GM19025 (cell line): Measurements from ENCODE around the gene PTBP1.
"Not testable (repeated sequence)": the region's sequence is repeated elsewhere in the genome, so short reads cannot be mapped to it uniquely, and the experiment has no call there.

ENCODE experiments used
- ATAC-seq: cut with Tn5 transposase; IDR thresholded peaks from one replicate; pipeline ENCODE4 v1.9.1; 2021; ENCODE audit warnings: mild to moderate bottlenecking, low read depth, moderate library complexity; ENCODE audit not compliant: unreplicated experiment

Gene PTBP1

DNA sequence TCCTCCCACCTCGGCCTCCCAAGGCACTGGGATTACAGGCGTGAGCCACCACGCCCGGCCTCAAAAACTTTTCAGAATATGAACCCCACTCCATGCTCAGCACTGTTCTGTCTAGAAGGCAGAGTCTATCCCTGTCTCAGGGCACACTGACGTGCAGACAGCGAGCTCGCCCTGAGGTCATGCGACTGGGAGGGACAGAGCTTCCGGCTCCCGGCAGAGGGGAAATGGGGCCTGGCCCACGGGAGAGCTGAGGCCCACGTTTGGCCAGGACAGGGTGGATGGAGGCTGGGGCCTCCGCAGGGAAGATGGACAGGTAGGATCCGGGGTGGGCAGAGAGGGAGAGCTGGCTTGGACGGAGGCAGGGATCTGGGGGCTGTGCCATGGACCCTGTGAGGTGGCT, 27.6 kb downstream of the PTBP1 start:
- ATAC-seq: no peak

DNA sequence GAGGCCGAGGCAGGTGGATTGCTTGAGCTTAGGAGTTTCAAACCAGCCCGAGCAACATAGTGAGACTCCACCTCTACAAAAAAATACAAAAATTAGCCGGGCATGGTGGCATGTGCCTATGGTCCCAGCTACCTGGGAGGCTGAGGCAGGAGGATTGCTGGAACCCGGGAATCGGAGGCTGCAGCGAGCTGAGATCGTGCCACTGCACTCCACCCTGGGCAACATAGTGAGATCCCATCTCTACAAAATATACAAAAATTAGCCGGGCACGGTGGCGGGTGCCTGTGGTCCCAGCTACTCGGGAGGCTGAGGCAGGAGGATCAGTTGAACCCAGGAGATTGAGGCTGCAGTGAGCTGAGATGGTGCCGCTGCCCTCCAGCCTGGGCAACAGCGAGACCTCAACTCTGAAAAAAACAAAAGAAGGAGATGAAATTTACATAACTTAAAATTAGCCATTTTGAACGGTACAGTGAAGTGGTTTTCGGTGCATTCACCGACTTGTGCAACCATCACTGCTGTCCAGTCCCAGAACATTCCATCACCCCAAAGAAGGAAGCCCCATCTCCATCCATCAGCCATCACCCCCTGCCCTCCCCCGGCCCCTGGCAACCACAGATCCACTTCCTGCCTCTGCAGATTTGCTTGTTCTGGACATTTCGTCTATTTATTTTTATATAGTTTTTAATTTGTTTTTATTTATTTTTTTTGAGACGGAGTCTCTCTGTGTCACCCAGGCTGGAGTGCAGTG, 28.8 kb downstream of the PTBP1 start:
- no peak for ATAC-seq

DNA sequence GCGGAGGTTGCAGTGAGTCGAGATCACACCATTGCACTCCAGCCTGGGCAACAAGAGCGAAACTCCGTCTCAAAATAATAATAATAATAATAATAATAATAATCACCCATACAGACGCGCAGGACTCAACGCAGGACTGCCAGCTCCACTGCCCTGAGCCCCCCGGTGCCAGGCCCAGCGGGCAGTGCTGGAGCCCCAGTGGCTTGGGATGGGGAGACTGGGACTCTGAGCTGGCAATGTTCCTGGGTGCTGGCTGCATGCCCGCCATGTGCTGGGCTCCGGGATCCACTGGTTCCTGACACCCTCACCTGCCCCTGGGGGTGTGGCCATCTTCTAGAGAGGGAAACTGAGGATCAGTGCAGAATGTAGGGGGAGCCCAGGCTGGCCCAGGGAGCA, 30.1 kb downstream of the PTBP1 start:
- no peak for ATAC-seq

DNA sequence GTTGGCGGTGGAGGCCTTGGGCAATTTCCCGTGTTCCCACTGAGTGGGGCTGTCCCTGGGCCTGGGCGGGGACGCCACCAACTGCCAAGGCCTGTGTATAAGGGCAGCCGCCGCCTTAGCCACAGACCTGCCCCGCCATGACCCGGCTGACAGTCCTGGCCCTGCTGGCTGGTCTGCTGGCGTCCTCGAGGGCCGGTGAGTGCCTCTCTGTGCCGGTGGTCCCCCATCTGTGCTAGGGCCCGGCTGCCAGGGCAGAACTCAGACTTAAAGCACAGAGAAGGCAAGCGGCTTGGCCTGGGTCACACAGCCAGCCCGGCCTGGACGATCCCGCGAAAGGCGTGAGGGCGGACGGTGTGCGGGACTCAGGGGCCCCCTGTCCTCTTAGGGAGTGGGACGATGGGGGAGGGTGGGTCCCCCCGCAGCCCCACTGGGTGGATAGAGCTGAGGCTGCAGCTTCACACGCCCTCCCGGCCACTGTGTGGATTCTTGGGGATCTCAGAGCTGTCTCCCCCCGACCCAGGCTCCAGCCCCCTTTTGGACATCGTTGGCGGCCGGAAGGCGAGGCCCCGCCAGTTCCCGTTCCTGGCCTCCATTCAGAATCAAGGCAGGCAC, 30.6 kb downstream of the PTBP1 start, which contains the start of gene AZU1:
Gene AZU1 (plus strand): TSS at position 128 of the 612 bp plus-strand sequence. CDS start 10 bp downstream, at position 138.
- no peak for ATAC-seq

DNA sequence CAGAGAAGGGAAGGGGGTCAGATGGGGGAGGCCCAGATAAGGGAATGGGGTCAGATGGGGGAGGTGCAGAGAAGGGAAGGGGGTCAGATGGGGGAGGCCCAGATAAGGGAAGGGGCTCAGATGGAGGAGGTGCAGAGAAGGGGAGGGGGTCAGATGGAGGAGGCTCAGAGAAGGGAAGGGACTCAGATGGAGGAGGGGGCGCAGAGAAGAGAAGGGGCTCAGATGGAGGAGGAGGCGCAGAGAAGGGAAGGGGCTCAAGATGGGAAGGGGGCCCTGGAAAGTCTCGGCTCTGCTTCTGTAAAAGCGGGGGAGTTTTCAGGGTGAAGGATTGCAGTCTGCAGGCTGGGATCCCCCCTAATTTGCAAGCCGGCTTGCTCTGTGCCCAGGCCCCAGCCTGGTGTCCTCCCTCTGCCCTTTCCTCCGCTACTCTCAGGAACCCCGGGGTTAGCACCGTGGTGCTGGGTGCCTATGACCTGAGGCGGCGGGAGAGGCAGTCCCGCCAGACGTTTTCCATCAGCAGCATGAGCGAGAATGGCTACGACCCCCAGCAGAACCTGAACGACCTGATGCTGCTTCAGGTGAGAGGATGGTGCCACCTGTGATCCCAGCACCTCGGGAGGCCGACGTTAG, 32.0 kb downstream of the PTBP1 start:
- ATAC-seq: no peak

DNA sequence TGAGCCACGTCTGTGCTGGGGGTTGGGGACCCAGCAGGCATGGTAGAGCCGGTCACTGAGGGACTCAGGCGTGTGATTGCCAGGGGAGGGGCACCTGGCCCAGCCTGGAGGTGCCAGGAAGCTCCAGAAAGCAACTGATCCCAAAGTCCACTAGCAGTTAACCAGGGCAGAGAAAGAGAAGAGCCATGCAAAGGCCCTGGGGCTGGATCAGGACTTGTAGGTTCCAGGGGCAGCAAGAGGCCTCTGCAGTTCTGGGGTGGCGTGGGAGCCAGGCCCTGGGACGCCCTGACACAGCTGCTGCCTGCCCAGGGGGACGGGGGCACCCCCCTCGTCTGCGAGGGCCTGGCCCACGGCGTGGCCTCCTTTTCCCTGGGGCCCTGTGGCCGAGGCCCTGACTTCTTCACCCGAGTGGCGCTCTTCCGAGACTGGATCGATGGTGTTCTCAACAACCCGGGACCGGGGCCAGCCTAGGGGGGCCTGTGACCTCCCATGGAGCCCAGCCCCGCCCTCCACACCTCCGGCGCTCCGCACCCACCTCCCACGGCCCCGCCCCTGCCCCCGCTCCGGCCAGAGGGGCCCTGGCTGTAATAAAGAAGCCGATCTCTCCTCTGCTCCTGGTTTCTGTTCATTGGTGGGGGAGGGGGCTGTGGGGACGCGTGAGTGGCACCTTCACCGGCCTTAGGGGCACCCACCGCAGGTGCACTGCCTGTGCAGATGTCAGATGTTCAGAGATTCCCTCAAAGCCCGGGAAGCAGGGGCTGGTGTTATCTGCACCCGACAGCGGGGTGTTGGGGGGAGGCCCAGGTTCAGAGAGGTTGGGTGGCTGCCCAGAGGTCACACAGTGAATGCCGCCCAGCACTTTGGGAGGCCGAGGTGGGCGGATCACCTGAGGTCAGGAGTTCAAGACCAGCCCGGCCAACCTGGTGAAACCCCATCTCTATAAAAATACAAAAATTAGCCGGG, 34.4 kb downstream of the PTBP1 start:
- no peak for ATAC-seq

DNA sequence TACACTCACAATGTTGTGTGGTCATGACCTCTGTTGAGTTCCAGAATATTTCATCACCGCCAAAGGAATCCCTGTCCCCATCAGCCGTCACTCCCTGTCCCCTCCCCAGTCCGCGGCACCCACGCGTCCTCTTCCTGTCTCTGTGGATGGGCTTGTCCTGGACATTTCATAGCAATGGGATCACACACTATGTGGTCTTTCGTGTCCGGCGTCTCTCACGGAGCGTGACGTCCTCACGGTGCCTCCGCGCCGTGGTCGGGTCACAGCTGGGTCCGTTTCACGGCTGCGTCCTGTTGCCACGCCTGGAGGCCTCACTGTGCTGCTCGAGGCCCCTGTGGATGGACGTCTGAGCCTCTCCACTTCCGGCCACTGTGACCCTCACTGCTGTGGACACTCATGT, 37.0 kb downstream of the PTBP1 start:
- no peak for ATAC-seq

DNA sequence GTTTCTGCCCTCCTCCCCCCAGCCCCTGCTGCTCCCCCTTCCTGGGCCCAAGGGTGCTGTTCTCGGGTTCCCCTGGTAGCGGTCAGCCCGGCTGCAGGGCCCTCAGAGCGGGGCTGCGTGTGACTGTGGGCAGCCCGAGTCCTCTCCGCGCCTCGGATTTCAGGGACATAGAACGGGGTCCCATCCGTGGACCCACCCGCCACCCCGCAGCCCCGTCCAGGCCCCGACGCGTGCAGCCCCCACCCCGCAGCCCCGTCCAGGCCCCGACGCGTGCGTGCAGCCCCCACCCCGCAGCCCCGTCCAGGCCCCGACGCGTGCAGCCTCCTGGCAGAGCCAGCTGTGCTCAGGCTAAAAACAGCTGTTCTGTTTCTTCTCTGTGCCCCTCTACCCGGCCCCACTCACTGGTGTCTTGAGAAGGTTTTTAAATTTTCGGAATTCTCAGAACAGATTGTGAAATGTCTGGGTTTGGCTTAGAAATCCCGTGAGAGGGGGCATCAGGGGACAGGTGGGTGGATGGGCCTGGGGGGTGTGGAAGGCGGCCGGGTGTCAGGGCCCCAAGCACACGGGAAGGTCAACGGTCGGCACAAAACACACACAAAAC, 38.1 kb downstream of the PTBP1 start:
- ATAC-seq: no peak

DNA sequence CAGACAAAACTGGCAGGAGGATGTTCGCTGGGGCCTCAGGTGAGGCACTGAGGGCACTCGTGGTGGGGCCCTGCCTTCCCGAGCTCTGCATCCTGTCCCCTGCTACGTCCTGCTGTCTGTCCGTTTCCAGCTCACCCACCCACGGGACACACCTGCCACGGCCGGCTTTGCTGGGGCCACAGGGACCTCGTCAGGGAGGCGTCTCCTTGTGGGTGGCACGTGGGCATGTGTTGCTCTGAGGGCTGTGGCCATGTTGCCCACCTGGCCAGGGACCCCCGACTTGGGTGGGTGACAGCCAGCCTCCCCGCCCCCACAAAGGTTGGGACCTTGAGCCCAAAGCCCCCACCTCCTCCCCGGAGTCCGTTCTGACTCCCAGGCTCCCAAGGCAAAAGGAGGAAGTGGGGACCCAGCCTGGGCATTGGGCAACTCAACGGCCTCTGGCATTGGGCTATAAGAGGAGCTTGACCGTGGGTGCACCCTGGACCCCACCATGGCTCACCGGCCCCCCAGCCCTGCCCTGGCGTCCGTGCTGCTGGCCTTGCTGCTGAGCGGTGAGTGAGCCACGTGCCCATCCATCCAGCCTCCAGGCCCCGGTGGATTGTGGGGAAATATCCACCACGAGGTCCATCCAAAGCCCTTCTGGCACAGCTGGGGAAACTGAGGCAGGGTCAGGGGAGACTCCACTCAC, 43.4 kb downstream of the PTBP1 start, which contains the start of gene PRTN3:
Gene PRTN3 (plus strand): TSS at position 481 of the 688 bp plus-strand sequence. CDS start 10 bp downstream, at position 491.
- no peak for ATAC-seq

DNA sequence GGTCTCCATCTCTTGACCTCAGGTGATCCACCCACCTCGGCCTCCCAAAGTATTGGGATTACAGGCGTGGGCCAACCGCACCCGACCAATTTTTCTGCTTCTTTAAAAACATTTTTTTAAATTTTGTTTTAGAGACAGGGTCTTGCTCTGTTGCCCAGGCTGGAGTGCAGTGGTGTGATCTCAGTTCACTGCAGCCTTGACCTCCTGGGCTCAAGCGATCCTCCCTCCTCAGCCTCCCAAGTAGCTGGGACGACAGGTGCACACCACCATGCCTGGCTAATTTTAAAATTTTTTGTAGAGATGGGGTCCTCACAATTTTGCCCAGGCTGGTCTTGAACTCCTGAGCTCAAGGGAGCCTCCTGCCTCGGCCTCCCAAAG, 45.5 kb downstream of the PTBP1 start:
- ATAC-seq: not testable (repeated sequence)

DNA sequence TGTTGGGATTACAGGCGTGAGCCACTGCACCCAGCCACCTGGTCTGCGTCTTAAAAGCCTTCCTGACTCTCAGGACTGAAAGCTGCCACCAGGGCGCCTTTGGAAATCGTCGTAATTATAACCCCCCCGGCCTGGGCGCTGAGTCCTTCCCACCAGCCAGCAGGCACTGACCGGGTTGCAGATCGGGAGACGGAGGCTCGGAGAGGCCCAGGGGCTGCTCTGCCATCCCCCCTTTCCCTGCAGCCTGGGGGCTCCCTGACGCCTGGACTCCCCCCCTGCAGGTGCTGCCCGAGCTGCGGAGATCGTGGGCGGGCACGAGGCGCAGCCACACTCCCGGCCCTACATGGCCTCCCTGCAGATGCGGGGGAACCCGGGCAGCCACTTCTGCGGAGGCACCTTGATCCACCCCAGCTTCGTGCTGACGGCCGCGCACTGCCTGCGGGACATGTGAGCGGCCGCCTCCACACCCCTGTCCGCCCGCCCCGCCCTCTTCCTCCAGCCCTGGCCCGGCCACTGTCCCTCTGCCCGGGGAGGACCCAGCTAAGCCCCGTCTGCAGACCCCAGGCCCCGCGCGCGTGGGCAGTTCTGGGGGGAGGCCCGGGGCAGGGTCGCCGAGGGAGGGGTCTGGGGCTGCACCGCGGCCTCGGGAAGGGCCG, 46.1 kb downstream of the PTBP1 start:
- no peak for ATAC-seq

DNA sequence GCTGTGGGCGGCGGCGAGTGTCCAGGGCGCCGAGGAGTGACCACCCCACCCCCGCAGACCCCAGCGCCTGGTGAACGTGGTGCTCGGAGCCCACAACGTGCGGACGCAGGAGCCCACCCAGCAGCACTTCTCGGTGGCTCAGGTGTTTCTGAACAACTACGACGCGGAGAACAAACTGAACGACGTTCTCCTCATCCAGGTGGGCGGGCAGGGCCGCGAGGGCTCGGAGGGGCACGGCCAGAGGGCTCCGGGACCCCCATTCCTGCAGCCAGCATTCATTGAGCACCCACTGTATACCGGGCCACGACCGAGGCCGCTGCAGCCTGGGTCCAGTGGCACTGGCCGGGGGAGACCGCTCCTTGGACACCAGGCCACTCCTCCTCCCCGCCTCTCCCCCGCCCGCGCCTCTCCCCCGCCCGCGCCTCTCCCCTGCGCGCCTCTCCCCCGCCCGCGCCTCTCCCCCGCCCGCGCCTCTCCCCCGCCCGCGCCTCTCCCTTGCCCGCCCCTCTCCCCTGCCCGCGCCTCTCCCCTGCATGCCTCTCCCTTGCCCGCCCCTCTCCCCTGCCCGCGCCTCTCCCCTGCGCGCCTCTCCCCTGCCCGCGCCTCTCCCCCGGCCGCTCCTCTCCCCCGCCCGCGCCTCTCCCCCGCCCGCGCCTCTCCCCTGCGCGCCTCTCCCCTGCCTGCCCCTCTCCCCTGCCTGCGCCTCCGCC, 46.7 kb downstream of the PTBP1 start:
- ATAC-seq: no peak

DNA sequence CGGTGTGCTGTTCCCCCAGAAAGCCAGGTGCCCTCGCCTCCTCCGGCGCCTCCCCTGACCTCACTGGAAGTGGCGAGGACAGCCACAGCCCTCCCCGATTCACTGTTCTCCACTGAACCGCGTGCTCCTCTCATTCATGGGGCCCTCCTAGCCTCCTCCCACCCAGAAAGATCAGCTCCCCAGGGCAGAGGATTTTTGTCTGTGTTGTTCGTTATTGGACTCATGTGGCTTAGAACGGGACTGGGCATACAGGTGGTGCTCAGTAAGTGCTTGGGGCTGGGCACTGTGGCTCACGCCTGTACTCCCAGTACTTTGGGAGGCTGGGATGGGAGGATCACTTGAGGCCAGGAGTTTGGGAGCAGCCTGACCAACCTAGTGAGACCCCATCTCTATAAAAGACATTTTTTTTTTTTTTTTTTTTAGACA, 47.3 kb downstream of the PTBP1 start:
- no peak for ATAC-seq

DNA sequence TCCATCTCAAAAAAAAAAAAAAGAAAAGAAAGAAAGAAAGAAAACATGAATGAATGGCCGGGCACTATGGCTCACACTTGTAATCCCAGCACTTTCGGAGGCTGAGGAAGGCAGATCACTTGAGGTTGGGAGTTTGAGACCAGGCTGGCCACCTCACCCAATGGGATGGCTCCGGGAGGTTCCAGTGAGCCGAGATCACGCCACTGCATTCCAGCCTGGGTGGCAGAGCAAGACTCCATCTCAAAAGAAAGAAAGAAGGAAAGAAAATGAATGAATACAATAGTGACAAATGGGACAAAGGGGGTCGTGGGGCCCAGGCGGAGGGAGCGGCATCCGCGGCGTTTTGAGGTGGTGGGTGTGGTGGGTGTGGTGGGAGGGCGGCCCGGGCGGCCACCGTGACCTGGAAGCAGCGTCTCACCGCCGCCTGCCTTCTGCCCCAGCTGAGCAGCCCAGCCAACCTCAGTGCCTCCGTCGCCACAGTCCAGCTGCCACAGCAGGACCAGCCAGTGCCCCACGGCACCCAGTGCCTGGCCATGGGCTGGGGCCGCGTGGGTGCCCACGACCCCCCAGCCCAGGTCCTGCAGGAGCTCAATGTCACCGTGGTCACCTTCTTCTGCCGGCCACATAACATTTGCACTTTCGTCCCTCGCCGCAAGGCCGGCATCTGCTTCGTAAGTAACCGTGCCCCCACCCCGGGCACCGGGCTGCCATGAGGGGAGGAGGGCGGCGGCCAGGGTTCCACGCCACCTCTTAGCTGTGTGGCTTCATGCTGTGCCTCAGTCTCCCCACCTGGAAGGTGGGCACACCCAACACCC, 48.7 kb downstream of the PTBP1 start:
- ATAC-seq: no peak

DNA sequence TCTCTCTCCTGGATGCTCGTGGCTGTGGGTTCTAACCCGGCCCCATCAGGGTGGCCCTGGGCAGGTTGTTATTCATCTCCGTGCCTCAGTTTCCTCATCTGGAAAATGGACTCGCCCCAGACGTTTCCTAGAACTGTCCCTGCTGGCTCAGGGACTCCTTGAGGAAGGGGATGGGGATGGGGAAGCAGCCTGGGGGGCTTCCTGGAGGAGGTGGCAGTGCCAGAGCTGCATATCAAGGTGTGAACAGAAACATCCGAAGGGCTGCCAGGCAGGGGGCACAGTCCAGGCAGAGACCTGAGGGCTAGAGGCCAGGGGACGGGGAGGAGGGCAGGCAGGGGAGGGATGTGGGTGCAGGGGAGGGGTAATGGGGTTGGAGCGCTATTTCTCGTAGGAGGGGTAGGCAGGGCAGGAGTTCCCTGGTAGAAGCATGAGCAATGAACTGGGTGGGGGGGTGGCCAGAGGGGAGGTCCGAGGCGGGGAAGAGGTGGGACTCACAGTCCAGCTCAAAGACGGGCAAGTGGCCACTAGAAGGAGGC, 51.2 kb downstream of the PTBP1 start:
- no peak for ATAC-seq

DNA sequence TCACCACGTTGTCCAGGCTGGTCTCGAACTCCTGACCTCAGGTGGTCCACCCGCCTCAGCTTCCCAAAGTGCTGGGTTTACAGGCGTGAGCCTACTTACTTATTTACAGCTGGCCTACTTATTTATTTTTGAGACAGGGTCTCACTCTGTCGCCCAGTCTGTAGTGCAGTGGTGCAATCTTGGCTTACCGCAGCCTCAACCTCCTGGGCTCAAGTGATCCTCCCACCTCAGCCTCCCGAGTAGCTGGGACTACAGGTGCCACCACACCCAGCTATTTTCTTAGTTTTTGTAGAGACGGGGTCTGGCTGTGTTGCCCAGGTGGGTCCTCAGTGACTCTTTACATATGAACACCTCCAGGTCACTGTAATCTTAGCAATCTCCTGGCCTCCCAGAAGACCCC, 51.9 kb downstream of the PTBP1 start:
- ATAC-seq: not testable (repeated sequence)

DNA sequence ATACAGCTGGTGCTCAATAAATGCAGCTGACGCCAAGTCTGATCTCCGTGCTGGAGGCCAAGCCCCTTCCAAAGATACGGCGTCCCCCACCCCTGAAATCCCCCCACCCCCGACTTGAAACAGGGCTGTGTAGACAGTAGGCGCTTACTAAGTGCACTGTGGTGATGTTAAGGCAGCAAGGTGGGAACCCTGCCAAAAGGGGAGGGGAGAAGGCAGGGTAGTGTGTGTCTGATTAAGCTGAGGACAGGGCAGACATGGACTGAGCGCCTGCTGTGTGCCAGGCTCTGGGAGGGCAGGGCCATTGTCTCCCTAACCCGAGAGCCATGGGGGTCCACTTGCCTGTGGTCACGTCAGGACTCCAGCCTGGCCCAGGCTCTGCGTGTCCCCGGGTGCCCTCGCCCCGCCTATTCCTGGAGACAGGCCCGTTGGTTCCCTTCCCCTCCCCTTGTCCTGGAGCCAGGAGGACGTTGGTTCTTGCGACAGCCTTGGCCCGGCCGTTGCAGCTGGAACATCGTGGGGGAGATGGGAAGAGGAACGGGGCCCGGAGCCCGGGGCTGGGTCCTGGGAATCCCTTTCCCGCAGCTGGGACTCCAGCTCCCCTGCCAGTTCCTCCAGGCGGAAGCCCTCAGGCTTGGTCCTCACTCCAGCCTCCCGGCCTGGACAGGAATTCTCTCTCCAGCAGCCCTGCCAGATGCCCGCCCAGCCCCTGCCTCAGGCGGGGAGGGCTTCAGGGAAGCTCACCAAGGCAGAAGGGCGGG, 53.1 kb downstream of the PTBP1 start:
- no peak for ATAC-seq
